ENCODE measurements around the gene SMAD6. TPM values are rescaled to one million over a fixed set of nuclear protein-coding genes. Genes with fewer than 3 reads are reported as not detected.

SMAD6 gene
- polyA plus RNA-seq, 1 donor from 2014 or later, result 0.16 TPM

DNA sequence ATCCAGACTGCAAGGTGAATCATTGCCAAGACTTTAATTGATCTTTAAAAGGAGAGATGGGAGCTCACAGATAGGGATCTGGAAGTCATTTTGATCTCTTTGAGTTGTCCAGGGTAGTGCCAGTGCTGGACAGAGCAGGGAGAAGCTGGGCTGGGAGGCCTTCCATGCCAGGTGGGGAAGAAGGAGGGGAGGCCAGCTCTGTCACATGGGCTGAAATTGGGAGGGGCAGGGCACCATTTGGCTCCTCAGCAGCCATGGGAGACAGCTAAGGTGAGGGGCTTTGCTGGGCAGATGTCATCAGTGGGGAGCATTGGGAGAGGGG is 23.4 kb downstream of the SMAD6 start:
- H4K20me1 ChIP-seq (ENCODE audit: insufficient read depth), result no peaks in the 10 kb centered on the region
- no peak overlapping the region for H2AFZ ChIP-seq (ENCODE audit: low read depth, low read length)
- TF ChIP-seq, protein P1, sequence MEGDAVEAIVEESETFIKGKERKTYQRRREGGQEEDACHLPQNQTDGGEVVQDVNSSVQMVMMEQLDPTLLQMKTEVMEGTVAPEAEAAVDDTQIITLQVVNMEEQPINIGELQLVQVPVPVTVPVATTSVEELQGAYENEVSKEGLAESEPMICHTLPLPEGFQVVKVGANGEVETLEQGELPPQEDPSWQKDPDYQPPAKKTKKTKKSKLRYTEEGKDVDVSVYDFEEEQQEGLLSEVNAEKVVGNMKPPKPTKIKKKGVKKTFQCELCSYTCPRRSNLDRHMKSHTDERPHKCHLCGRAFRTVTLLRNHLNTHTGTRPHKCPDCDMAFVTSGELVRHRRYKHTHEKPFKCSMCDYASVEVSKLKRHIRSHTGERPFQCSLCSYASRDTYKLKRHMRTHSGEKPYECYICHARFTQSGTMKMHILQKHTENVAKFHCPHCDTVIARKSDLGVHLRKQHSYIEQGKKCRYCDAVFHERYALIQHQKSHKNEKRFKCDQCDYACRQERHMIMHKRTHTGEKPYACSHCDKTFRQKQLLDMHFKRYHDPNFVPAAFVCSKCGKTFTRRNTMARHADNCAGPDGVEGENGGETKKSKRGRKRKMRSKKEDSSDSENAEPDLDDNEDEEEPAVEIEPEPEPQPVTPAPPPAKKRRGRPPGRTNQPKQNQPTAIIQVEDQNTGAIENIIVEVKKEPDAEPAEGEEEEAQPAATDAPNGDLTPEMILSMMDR (IDR thresholded peaks at IDR 0.05; ENCODE audit: poor library complexity, severe bottlenecking), result no peak
- no peak for TF ChIP-seq RAD21 (conservative IDR thresholded peaks at IDR 0.05)
- TF ChIP-seq EZH2 (IDR thresholded peaks at IDR 0.05; ENCODE audit: borderline replicate concordance, insufficient read depth, low read length, poor library complexity, severe bottlenecking), result no peak
- no peak for TF ChIP-seq EP300 (conservative IDR thresholded peaks at IDR 0.05; ENCODE audit: poor library complexity, severe bottlenecking)
- TF ChIP-seq MXI1 (conservative IDR thresholded peaks at IDR 0.05; ENCODE audit: poor library complexity, severe bottlenecking), result no peak
- no peak for TF ChIP-seq TAF1 (IDR thresholded peaks at IDR 0.05; ENCODE audit: low read depth)
- TF ChIP-seq POLR2AphosphoS5 (IDR thresholded peaks at IDR 0.05), result no peak
- TF ChIP-seq SMC3 (conservative IDR thresholded peaks at IDR 0.05; ENCODE audit: poor library complexity), result no peak
- TF ChIP-seq, protein P2, sequence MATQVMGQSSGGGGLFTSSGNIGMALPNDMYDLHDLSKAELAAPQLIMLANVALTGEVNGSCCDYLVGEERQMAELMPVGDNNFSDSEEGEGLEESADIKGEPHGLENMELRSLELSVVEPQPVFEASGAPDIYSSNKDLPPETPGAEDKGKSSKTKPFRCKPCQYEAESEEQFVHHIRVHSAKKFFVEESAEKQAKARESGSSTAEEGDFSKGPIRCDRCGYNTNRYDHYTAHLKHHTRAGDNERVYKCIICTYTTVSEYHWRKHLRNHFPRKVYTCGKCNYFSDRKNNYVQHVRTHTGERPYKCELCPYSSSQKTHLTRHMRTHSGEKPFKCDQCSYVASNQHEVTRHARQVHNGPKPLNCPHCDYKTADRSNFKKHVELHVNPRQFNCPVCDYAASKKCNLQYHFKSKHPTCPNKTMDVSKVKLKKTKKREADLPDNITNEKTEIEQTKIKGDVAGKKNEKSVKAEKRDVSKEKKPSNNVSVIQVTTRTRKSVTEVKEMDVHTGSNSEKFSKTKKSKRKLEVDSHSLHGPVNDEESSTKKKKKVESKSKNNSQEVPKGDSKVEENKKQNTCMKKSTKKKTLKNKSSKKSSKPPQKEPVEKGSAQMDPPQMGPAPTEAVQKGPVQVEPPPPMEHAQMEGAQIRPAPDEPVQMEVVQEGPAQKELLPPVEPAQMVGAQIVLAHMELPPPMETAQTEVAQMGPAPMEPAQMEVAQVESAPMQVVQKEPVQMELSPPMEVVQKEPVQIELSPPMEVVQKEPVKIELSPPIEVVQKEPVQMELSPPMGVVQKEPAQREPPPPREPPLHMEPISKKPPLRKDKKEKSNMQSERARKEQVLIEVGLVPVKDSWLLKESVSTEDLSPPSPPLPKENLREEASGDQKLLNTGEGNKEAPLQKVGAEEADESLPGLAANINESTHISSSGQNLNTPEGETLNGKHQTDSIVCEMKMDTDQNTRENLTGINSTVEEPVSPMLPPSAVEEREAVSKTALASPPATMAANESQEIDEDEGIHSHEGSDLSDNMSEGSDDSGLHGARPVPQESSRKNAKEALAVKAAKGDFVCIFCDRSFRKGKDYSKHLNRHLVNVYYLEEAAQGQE (IDR thresholded peaks at IDR 0.05; ENCODE audit: borderline replicate concordance), result no peak
- H3K27me3 ChIP-seq (ENCODE audit: insufficient read depth, low read depth, low read length), result no peaks in the 10 kb centered on the region
- H3K9ac ChIP-seq (ENCODE audit: low read length), result no peak overlapping the region
- H3K27ac ChIP-seq (ENCODE audit: low read length), result no peak overlapping the region
- H3K4me3 ChIP-seq (ENCODE audit: low read length), result no peak overlapping the region
- H3K9me3 ChIP-seq (ENCODE audit: low read length), result no peaks in the 10 kb centered on the region
- no peaks in the 10 kb centered on the region for H3K9me2 ChIP-seq (ENCODE audit: insufficient read depth, low read length)
- no peaks in the 10 kb centered on the region for H3K79me2 ChIP-seq (replicated peaks; ENCODE audit: insufficient read depth, low read length)
- no peaks in the 10 kb centered on the region for H3K36me3 ChIP-seq (ENCODE audit: insufficient read depth, low read length)
- H3F3A ChIP-seq (ENCODE audit: insufficient read depth, low read length, poor library complexity, severe bottlenecking), result no peaks in the 10 kb centered on the region
- H3K4me2 ChIP-seq (ENCODE audit: low read length), result no peak overlapping the region

DNA sequence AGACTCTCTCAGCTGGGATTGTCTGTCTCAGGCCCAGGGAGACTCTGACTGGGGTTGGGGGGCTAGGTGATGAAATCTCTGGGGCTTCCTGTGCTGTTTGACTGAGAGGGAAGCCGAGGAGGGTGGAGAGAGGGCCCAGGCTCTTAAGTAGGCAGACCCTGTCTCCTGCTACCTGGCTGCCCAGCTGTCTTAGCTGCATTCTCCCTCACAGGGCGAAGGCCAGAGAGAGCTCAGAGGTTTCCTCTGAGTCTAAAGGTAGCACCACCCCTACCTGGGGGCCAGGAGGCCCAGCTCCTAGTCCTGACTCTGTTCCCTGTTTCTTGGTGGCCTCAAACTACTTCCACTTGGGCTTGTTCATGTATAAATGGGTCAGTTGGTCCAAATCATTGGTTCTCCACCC is 24.4 kb downstream of the SMAD6 start:
- no peak overlapping the region for H2AFZ ChIP-seq (ENCODE audit: low read depth, low read length)
- H3K9me2 ChIP-seq (ENCODE audit: insufficient read depth, low read length), result no peaks in the 10 kb centered on the region
- no peaks in the 10 kb centered on the region for H4K20me1 ChIP-seq (ENCODE audit: insufficient read depth)
- no peak overlapping the region for H3K4me3 ChIP-seq (ENCODE audit: low read length)
- no peak overlapping the region for H3K4me2 ChIP-seq (ENCODE audit: low read length)
- H3K36me3 ChIP-seq (ENCODE audit: insufficient read depth, low read length), result no peaks in the 10 kb centered on the region
- H3F3A ChIP-seq (ENCODE audit: insufficient read depth, low read length, poor library complexity, severe bottlenecking), result no peaks in the 10 kb centered on the region
- H3K27me3 ChIP-seq (ENCODE audit: insufficient read depth, low read depth, low read length), result no peaks in the 10 kb centered on the region
- no peaks in the 10 kb centered on the region for H3K79me2 ChIP-seq (replicated peaks; ENCODE audit: insufficient read depth, low read length)
- no peak overlapping the region for H3K9ac ChIP-seq (ENCODE audit: low read length)
- no peaks in the 10 kb centered on the region for H3K9me3 ChIP-seq (ENCODE audit: low read length)
- no peak for TF ChIP-seq MXI1 (conservative IDR thresholded peaks at IDR 0.05; ENCODE audit: poor library complexity, severe bottlenecking)
- TF ChIP-seq EZH2 (IDR thresholded peaks at IDR 0.05; ENCODE audit: borderline replicate concordance, insufficient read depth, low read length, poor library complexity, severe bottlenecking), result no peak
- no peak for TF ChIP-seq POLR2AphosphoS5 (IDR thresholded peaks at IDR 0.05)
- no peak for TF ChIP-seq RAD21 (conservative IDR thresholded peaks at IDR 0.05)
- TF ChIP-seq, protein P1 (IDR thresholded peaks at IDR 0.05; ENCODE audit: poor library complexity, severe bottlenecking), result no peak
- no peak for TF ChIP-seq TAF1 (IDR thresholded peaks at IDR 0.05; ENCODE audit: low read depth)
- TF ChIP-seq, protein P2 (IDR thresholded peaks at IDR 0.05; ENCODE audit: borderline replicate concordance), result no peak
- no peak for TF ChIP-seq SMC3 (conservative IDR thresholded peaks at IDR 0.05; ENCODE audit: poor library complexity)
- no peak for TF ChIP-seq EP300 (conservative IDR thresholded peaks at IDR 0.05; ENCODE audit: poor library complexity, severe bottlenecking)
- H3K27ac ChIP-seq (ENCODE audit: low read length), result no peak overlapping the region

Data from neural cell (in vitro differentiated cells).